ENCODE results near the gene CHL1.

- TF ChIP-seq CTCF (conservative IDR thresholded peaks at IDR 0.05; ENCODE audit: low read depth, low read length): no peak
- no peak for TF ChIP-seq EZH2 (IDR thresholded peaks at IDR 0.05; ENCODE audit: borderline replicate concordance, low read depth, low read length, poor library complexity, severe bottlenecking)
Observed at GRCh38 chr3:159974-160373, 36.6 kb upstream of the CHL1 start.
